Coronary artery (tissue), 2 donors: ENCODE data around the gene PRDX4.
"Not testable (repeated sequence)": the region's sequence is repeated elsewhere in the genome, so short reads cannot be mapped to it uniquely, and the experiment has no call there.

ENCODE experiments used
- DNase-seq: peaks from one replicate; pipeline ENCODE4 v3.0.0-alpha.2; 2017; ENCODE audit warnings: low spot score
- H3K27ac ChIP-seq, 2 donors: fragments of 200-600 bp; sonication (generic); one replicate each; pipeline ENCODE4 v1.5.1; 2016 to 2019
- H3K4me3 ChIP-seq: fragments of 200-600 bp; sonication (generic); 2 replicates; pipeline ENCODE4 v1.5.1; 2016; ENCODE audit warnings: mild to moderate bottlenecking, moderate library complexity
- TF ChIP-seq, protein P1 (sequence below): fragments of 200-600 bp; sonication (generic); IDR thresholded peaks from one replicate; pipeline ENCODE4 v1.5.1; 2019; ENCODE audit warnings: antibody characterized with exemption

The PRDX4 gene

DNA sequence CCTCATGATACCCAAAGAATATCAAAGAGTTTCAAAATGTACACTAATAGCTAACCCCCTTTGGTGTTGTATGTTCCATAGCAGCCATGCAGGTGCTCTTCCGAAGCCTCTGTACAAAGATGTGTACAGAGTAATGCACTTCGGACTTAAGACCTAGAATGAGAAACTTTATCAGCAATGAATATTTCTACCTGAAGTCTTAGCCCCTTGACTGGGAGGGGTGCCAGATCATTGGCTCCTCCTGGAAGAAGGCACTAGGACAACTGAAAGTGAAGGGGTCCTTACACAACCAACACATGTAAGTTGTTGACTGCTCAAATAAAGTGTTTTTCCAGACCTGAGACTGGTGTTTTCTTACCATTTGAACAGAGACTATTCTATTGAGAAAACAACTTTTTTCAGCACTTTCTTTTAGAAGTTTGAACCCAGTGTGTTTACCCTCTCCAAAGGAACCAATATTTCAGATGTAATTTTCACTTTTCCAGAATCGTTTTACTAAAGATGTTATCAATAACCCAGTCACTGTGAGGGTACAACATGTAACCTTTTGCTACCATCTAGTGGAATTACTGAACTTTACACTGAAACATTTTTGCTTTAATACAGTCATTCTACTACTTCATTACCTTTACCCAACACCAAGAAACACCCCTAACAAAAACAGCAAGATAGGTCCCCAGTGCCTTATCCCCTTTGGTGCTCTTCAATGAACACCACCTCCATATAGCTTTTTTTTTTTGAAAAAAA is 33.3 kb upstream of the PRDX4 start:
- no peak for DNase-seq
- Histone ChIP-seq H3K27ac (no peak overlapping the region), H3K4me3 (no peak overlapping the region)
- TF ChIP-seq, protein P1, sequence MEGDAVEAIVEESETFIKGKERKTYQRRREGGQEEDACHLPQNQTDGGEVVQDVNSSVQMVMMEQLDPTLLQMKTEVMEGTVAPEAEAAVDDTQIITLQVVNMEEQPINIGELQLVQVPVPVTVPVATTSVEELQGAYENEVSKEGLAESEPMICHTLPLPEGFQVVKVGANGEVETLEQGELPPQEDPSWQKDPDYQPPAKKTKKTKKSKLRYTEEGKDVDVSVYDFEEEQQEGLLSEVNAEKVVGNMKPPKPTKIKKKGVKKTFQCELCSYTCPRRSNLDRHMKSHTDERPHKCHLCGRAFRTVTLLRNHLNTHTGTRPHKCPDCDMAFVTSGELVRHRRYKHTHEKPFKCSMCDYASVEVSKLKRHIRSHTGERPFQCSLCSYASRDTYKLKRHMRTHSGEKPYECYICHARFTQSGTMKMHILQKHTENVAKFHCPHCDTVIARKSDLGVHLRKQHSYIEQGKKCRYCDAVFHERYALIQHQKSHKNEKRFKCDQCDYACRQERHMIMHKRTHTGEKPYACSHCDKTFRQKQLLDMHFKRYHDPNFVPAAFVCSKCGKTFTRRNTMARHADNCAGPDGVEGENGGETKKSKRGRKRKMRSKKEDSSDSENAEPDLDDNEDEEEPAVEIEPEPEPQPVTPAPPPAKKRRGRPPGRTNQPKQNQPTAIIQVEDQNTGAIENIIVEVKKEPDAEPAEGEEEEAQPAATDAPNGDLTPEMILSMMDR, result no peak

DNA sequence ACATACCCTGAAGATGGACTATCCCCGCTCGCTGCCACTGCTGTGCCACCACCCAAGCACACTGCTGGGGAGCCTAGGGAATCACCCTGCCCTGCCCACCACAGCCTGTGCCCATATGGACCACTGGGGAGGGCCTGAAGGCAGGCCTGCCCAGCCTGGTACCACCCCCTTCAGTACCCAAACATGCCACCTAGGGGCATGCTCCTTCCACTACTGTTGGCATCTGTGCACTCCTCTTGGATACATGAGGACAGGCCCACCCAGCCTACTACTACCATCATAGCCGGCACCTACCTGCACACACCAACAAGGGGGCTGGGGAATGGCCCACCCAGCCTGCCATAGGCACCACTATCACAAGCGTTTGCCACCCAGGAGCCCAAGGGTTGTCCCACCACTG is 30.1 kb upstream of the PRDX4 start:
- no peak overlapping the region for H3K27ac ChIP-seq
- H3K4me3 ChIP-seq, result no peak overlapping the region
- DNase-seq, result no peak
- TF ChIP-seq, protein P1, result no peak

- Histone ChIP-seq H3K27ac (no peak overlapping the region), H3K4me3 (no peak overlapping the region)
- TF ChIP-seq, protein P1, result no peak
- no peak for DNase-seq
These were observed 24.3 kb upstream of the PRDX4 start for GRCh38 chrX:23643020-23643419.

- no peak for DNase-seq
- TF ChIP-seq, protein P1, result no peak
- Histone ChIP-seq H3K27ac (no peak overlapping the region), H3K4me3 (no peak overlapping the region)
These were observed 22.5 kb upstream of the PRDX4 start for GRCh38 chrX:23644744-23645143.

DNA sequence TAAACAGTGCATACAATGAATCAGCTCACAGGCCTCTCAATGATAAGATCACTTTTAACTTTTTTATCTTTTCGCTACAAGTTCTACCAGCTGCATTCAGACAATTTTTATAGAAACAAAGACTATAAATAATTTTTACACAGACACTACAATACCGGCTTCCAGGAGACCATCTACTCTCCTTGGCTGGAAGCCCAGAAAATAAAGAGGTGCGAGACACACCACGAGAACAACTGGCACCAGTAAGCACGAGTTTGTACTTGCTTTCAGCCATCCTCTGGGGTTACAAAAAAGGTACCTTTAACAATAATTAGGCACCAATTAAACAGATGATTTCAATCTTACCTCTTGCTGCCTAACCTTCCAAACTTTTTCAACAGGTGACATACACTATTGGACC is 11.2 kb upstream of the PRDX4 start:
- H3K4me3 ChIP-seq, result no peak overlapping the region
- no peak overlapping the region for H3K27ac ChIP-seq
- TF ChIP-seq, protein P1, result no peak
- no peak for DNase-seq

DNA sequence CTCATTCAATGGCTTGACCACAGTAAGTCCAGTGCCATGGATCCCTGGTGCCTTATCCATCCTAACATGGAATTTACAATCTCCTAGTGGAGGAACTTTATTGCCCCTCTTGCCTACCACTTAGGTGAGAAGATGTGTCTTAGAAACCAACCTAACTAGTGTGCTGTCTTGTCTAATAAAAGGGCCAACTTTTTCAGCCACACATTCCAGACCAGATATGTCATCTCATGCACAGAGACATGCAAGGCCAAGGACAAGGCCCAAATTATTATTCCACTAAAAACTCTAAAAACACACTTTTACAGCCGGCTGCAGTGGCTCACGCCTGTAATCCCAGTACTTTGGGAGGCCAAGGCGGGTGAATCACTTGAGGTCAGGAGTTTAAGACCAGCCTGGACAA is 10.6 kb upstream of the PRDX4 start:
- TF ChIP-seq, protein P1, result no peak
- H3K27ac ChIP-seq, result no peak overlapping the region
- DNase-seq, result no peak
- no peak overlapping the region for H3K4me3 ChIP-seq

GRCh38 chrX:23659339-23659738 is 8.0 kb upstream of the PRDX4 start:
- Histone ChIP-seq H3K27ac (no peak overlapping the region), H3K4me3 (no peak overlapping the region)
- no peak for DNase-seq
- TF ChIP-seq, protein P1, result no peak

DNA sequence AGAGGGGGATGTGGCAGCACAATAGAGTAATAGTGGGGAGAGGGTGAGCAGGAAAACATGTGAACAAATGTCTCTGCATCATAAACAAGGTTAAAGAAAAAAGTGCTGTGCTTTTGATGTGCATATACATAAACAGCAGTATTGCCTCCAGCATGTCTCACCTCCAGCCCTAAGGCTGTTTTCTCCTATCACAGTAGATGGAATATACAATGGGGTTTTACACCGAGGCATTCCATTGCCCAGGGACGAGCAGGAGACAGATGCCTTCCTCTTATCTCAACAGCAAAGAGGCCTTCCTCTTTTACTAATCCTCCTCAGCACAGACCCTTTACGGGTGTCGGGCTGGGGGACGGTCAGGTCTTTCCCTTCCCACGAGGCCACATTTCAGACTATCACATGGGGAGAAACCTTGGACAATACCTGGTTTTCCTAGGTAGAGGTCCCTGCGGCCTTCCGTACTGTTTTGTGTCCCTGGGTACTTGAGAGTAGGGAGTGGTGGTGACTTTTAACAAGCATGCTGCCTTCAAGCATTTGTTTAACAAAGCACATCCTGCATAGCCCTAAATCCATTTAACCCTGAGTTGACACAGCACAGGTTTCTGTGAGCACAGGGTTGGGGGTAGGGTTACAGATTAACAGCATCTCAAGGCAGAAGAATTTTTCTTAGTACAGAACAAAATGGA is 7.1 kb upstream of the PRDX4 start:
- not testable (repeated sequence) for H3K4me3 ChIP-seq, DNase-seq, H3K27ac ChIP-seq
